ENCODE results near the gene SHISA3.

The SHISA3 gene

GRCh38 chr4:42442601-42443000, 45.3 kb downstream of the SHISA3 start:
- intact Hi-C loops (cut with micrococcal nuclease) = no loop called here
- Mint-ChIP-seq H3K4me3 (no peak overlapping the region), H3K9me3 (no peaks in the 10 kb centered on the region), H3K27ac (no peak overlapping the region), H3K4me1 (ENCODE audit: low read depth) (no peaks in the 10 kb centered on the region), H3K27me3 (no peaks in the 10 kb centered on the region), H3K36me3 (ENCODE audit: low read depth) (peaks cover 19% of the 10 kb centered on the region)

GRCh38 chr4:42445038-42445437, 47.8 kb downstream of the SHISA3 start:
- H3K27me3 Mint-ChIP-seq = no peaks in the 10 kb centered on the region
- no peaks in the 10 kb centered on the region for H3K4me1 Mint-ChIP-seq (ENCODE audit: low read depth)
- no peak overlapping the region for H3K27ac Mint-ChIP-seq
- peaks cover 17% of the 10 kb centered on the region for H3K36me3 Mint-ChIP-seq (ENCODE audit: low read depth)
- intact Hi-C loops (cut with micrococcal nuclease) = no loop called here
- H3K4me3 Mint-ChIP-seq = no peak overlapping the region
- H3K9me3 Mint-ChIP-seq = no peaks in the 10 kb centered on the region

- Mint-ChIP-seq H3K27me3 (no peaks in the 10 kb centered on the region), H3K4me3 (no peak overlapping the region), H3K9me3 (no peaks in the 10 kb centered on the region), H3K27ac (no peak overlapping the region), H3K36me3 (ENCODE audit: low read depth) (peaks cover 20% of the 10 kb centered on the region), H3K4me1 (ENCODE audit: low read depth) (no peaks in the 10 kb centered on the region)
- intact Hi-C loops (cut with micrococcal nuclease) = no loop called here
Observed at GRCh38 chr4:42446823-42447222, 49.5 kb downstream of the SHISA3 start.

Data from dendritic cell treated with granulocyte-macrophage colony-stimulating factor and Interleukin-4, amounts not matched to agents 40 ng/mL and 50 ng/mL, for 4 days (primary cell).